ENCODE data around the gene SLC25A45.
A peak's percentile ranks its signal among the peaks of the same experiment; 100 is the strongest.
"Not testable (repeated sequence)": the region's sequence is repeated elsewhere in the genome, so short reads cannot be mapped to it uniquely, and the experiment has no call there.

Gene SLC25A45

DNA sequence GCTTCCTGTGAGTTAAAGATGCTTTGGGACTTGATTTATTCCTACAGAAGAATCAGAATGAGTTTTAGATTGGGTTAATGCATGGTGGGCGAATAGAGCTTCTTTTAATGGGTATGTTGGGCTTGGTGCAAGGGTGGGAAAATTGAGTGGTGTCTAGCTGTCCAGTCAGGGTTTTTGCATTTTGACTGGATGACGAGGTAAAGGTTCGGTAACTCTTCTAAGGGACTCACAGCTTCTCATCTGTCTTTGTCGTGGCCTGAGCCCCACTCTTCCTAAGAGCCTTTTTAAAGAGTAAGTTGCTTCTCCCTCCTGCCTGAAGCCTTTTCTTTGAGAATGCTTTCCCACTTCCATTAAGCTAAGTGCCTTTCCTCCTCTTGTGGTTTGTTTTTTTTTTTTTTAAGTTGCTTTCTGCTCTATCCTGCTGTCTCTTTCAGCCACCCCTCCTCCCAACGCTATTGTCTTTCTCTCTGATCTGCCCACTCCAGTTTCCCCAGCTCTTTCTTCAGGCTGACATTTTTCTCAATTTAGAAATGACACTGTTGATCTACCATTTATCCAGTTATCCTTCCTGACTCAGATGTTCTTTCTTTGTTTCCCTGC, 47.6 kb downstream of the SLC25A45 start:
- H3K4me3 ChIP-seq (IDR thresholded peaks at IDR 0.05; ENCODE audit: insufficient read depth, low read depth, low read length): no peak overlapping the region
- peaks cover 9% of the 10 kb centered on the region for H3K4me1 ChIP-seq (ENCODE audit: low read depth, poor library complexity, severe bottlenecking)
- H3K27me3 ChIP-seq (ENCODE audit: insufficient read depth, low read depth): no peaks in the 10 kb centered on the region
- 0 out of 2 replicates have a peak overlapping the region, but pooled peaks have one; percentile 33 for H3K27ac ChIP-seq
- peak overlapping the region; percentile 99 for H3K4me2 ChIP-seq
- H3K79me2 ChIP-seq (ENCODE audit: insufficient read depth, low read depth): peaks cover 57% of the 10 kb centered on the region
- TF ChIP-seq, protein P1, sequence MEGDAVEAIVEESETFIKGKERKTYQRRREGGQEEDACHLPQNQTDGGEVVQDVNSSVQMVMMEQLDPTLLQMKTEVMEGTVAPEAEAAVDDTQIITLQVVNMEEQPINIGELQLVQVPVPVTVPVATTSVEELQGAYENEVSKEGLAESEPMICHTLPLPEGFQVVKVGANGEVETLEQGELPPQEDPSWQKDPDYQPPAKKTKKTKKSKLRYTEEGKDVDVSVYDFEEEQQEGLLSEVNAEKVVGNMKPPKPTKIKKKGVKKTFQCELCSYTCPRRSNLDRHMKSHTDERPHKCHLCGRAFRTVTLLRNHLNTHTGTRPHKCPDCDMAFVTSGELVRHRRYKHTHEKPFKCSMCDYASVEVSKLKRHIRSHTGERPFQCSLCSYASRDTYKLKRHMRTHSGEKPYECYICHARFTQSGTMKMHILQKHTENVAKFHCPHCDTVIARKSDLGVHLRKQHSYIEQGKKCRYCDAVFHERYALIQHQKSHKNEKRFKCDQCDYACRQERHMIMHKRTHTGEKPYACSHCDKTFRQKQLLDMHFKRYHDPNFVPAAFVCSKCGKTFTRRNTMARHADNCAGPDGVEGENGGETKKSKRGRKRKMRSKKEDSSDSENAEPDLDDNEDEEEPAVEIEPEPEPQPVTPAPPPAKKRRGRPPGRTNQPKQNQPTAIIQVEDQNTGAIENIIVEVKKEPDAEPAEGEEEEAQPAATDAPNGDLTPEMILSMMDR (conservative IDR thresholded peaks at IDR 0.05; ENCODE audit: low read depth, low read length): no peak
- no peaks in the 10 kb centered on the region for H3K36me3 ChIP-seq (ENCODE audit: insufficient read depth)
- H4K20me1 ChIP-seq (ENCODE audit: insufficient read depth): no peaks in the 10 kb centered on the region
- H3K9ac ChIP-seq: peak overlapping the region; percentile 74; the same call in 1 of the 2 replicates
- H2AFZ ChIP-seq (ENCODE audit: low read depth): no peak overlapping the region

DNA sequence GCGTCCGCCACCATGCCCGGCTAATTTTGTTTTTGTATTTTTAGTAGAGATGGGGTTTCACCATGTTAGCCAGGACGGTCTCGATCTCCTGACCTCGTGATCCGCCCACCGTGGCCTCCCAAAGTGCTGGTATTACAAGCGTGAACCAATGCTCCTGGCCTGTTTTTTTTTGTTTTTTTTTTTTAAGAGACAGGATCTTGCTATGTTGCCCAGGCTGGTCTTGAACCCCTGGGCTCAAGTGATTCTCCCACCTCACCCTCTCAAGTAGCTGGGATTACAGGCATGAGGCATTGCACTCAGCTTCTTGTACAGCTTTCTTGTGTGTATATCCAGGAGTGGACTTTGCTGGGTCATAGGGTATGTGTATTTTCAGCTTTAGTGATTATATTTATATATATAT, 49.9 kb downstream of the SLC25A45 start:
- not testable (repeated sequence) for H3K4me1 ChIP-seq (ENCODE audit: low read depth, poor library complexity, severe bottlenecking); H3K4me2 ChIP-seq; H3K4me3 ChIP-seq (IDR thresholded peaks at IDR 0.05; ENCODE audit: insufficient read depth, low read depth, low read length); H3K27ac ChIP-seq; H3K36me3 ChIP-seq (ENCODE audit: insufficient read depth); H2AFZ ChIP-seq (ENCODE audit: low read depth); H4K20me1 ChIP-seq (ENCODE audit: insufficient read depth); H3K27me3 ChIP-seq (ENCODE audit: insufficient read depth, low read depth); H3K9ac ChIP-seq
- H3K79me2 ChIP-seq (ENCODE audit: insufficient read depth, low read depth): peaks cover 37% of the 10 kb centered on the region

DNA sequence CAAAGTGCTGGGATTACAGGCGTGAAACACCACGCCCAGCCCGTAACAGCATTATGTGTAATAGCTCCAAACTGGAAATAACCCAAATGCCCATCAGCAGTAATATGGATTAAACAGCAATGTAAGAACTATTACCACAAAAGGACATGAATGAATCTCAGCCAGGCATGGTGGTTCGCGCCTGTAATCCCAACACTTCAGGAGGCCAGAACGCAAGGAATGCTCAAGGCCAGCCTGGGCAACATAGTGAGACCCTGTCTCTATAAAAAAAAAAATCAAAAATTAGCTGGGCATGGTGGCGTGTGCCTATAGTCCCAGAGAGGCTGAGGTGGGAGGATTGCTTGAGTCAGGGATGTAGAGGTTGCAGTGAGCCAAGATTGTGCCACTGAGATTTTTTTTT, 51.9 kb downstream of the SLC25A45 start:
- Histone ChIP-seq H3K27me3 (ENCODE audit: insufficient read depth, low read depth) (no peaks in the 10 kb centered on the region), H2AFZ (ENCODE audit: low read depth) (no peak overlapping the region), H3K4me3 (IDR thresholded peaks at IDR 0.05; ENCODE audit: insufficient read depth, low read depth, low read length) (no peak overlapping the region), H3K4me2 (no peak overlapping the region), H3K4me1 (ENCODE audit: low read depth, poor library complexity, severe bottlenecking) (peaks cover 8% of the 10 kb centered on the region), H3K79me2 (ENCODE audit: insufficient read depth, low read depth) (peaks cover 19% of the 10 kb centered on the region), H4K20me1 (ENCODE audit: insufficient read depth) (no peaks in the 10 kb centered on the region), H3K27ac (no peak overlapping the region), H3K36me3 (ENCODE audit: insufficient read depth) (no peaks in the 10 kb centered on the region), H3K9ac (no peak overlapping the region)
- TF ChIP-seq, protein P1 (conservative IDR thresholded peaks at IDR 0.05; ENCODE audit: low read depth, low read length): no peak

DNA sequence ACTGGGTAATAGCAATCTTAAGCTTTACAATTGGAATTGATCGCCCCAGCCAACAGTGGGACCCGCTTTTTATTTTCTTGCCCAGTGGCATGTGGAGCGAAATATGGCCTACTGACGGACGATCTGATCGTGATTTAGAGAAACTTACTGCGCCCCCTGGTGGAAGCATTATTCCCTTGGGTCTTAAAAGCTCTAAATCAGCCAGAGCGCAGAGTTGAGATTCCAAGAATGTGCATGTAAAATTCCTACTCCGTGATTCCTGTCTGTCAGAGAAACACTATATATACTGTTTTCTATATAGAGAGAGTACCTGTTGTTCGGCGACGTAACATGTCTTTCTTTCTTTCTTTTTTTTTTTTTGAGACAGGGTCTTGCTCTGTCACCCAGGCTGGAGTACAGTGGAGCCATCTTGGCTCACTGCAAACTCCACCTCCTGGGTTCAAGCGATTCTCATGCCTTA, 52.5 kb downstream of the SLC25A45 start:
- Histone ChIP-seq H3K9ac (no peak overlapping the region), H3K36me3 (ENCODE audit: insufficient read depth) (no peaks in the 10 kb centered on the region), H3K27me3 (ENCODE audit: insufficient read depth, low read depth) (no peaks in the 10 kb centered on the region), H3K4me2 (no peak overlapping the region), H3K4me1 (ENCODE audit: low read depth, poor library complexity, severe bottlenecking) (peaks cover 2% of the 10 kb centered on the region), H2AFZ (ENCODE audit: low read depth) (no peak overlapping the region), H3K27ac (no peak overlapping the region), H3K79me2 (ENCODE audit: insufficient read depth, low read depth) (peaks cover 13% of the 10 kb centered on the region), H4K20me1 (ENCODE audit: insufficient read depth) (no peaks in the 10 kb centered on the region), H3K4me3 (IDR thresholded peaks at IDR 0.05; ENCODE audit: insufficient read depth, low read depth, low read length) (no peak overlapping the region)
- TF ChIP-seq, protein P1 (conservative IDR thresholded peaks at IDR 0.05; ENCODE audit: low read depth, low read length): peak; percentile 82

DNA sequence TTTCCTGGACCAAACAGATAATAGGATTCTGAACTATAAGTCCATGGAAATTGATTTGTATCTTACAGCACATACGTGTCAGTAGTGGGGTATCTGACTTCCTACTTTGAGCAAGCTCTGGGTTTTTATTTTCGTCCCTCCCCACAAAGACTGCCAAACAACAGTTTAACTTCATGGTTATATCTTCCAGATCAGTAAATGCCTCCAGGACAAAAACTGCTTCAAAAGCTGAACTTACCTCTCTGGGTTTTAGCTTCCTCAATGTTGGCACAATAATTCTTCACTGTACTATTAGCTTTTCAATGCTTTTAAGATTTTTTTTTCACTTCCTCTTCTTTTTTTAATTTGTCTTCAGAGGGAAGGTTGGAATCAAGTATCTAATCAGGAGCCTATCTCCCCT, 53.0 kb downstream of the SLC25A45 start:
- TF ChIP-seq, protein P1 (conservative IDR thresholded peaks at IDR 0.05; ENCODE audit: low read depth, low read length): no peak
- H3K36me3 ChIP-seq (ENCODE audit: insufficient read depth): no peaks in the 10 kb centered on the region
- no peak overlapping the region for H3K4me3 ChIP-seq (IDR thresholded peaks at IDR 0.05; ENCODE audit: insufficient read depth, low read depth, low read length)
- no peaks in the 10 kb centered on the region for H3K27me3 ChIP-seq (ENCODE audit: insufficient read depth, low read depth)
- H3K4me1 ChIP-seq (ENCODE audit: low read depth, poor library complexity, severe bottlenecking): no peaks in the 10 kb centered on the region
- peaks cover 8% of the 10 kb centered on the region; the same call in 1 of the 2 replicates for H3K79me2 ChIP-seq (ENCODE audit: insufficient read depth, low read depth)
- H3K27ac ChIP-seq: no peak overlapping the region
- H4K20me1 ChIP-seq (ENCODE audit: insufficient read depth): no peaks in the 10 kb centered on the region
- H3K9ac ChIP-seq: no peak overlapping the region
- H3K4me2 ChIP-seq: no peak overlapping the region
- no peak overlapping the region for H2AFZ ChIP-seq (ENCODE audit: low read depth)
